Measurements from ENCODE around the gene RNASE1. TPM values are rescaled to one million over a fixed set of nuclear protein-coding genes. Genes with fewer than 3 reads are reported as not detected.
A peak's percentile ranks its signal among the peaks of the same experiment; 100 is the strongest.

Gene RNASE1
- total and polyA plus RNA-seq, 11 donors: 127 to 654 (median 242) TPM

DNA sequence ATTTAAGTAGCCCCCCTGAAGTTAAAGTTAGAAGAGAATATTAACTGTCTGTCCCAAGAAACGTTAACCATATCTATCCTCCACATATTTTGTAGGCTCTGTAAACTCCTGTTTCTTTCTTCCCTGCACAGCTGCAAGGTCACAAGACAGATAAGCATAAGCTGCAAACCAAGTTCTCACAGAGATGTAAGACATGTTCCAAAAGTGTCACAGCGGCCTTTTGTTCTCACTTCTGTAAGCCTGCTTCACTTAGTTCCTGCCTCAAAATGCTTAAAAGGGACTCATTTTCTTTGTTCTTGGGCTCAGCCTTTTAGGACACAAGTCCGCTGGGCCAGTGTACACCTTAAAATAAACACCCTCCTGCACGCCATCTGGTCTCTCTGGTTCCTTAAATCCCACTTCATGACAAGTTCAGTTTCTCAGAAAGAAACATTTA, 3.2 kb downstream of the RNASE1 start:
- peaks cover 0 to 4% (median 0%) of the 10 kb centered on the region in 9 donors for H3K36me3 ChIP-seq
- no peaks in the 10 kb centered on the region for H3K27me3 ChIP-seq
- intact Hi-C loops (cut with DNase I): no loop called here
- ATAC-seq (no peak), DNase-seq (no peak)
- WGBS, 4 donors: 3 to 5% (median 4%) methylated on average over 4 of the region's 4 CpGs
- TF ChIP-seq POLR2A (IDR thresholded peaks at IDR 0.05): no peak
- TF ChIP-seq, protein P1, sequence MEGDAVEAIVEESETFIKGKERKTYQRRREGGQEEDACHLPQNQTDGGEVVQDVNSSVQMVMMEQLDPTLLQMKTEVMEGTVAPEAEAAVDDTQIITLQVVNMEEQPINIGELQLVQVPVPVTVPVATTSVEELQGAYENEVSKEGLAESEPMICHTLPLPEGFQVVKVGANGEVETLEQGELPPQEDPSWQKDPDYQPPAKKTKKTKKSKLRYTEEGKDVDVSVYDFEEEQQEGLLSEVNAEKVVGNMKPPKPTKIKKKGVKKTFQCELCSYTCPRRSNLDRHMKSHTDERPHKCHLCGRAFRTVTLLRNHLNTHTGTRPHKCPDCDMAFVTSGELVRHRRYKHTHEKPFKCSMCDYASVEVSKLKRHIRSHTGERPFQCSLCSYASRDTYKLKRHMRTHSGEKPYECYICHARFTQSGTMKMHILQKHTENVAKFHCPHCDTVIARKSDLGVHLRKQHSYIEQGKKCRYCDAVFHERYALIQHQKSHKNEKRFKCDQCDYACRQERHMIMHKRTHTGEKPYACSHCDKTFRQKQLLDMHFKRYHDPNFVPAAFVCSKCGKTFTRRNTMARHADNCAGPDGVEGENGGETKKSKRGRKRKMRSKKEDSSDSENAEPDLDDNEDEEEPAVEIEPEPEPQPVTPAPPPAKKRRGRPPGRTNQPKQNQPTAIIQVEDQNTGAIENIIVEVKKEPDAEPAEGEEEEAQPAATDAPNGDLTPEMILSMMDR (IDR thresholded peaks at IDR 0.05): no peak
- H3K4me1 ChIP-seq: peaks cover 0 to 69% (median 23%) of the 10 kb centered on the region in 12 donors
- H3K4me3 ChIP-seq: peak overlapping the region in 11 of 12 donors; percentile 8 to 83 (median 61)
- peak overlapping the region; percentile 56 to 93 (median 84) for H3K27ac ChIP-seq
- H3K9me3 ChIP-seq: no peaks in the 10 kb centered on the region

- peaks cover 0 to 72% (median 23%) of the 10 kb centered on the region in 12 donors for H3K4me1 ChIP-seq
- no peaks in the 10 kb centered on the region for H3K9me3 ChIP-seq
- H3K4me3 ChIP-seq: peak overlapping the region in 10 of 12 donors; percentile 8 to 83 (median 61)
- peaks cover 0 to 4% (median 0%) of the 10 kb centered on the region in 9 donors for H3K36me3 ChIP-seq
- no peaks in the 10 kb centered on the region for H3K27me3 ChIP-seq
- TF ChIP-seq, protein P1 (IDR thresholded peaks at IDR 0.05): no peak
- intact Hi-C loops (cut with DNase I): no loop called here
- no peak for ATAC-seq
- H3K27ac ChIP-seq: peak overlapping the region; percentile 56 to 93 (median 84)
- 82 to 88% (median 83%) methylated on average over 6 of the region's 6 CpGs for WGBS, 4 donors
- no peak for DNase-seq
Measured at GRCh38 chr14:20798932-20799331, 3.7 kb downstream of the RNASE1 start.

DNA sequence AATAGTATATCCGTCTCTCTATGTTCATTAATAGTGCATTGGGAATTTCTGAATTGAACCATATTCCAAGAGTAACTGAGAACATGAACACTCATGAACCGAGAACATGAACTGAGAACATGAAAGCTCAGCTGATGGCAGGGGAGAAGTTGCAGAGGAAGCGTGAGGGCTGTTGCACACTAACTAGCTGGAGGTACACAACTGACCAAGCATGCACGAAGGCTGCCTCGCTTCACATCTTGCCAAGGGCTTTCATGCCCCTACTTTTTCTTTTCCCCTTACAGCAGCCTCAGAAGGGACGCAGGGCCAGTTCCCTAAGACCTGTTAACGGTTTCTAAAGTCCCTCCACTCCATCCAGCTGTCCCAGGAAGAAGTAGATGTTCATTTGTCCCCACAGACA, 4.3 kb downstream of the RNASE1 start:
- TF ChIP-seq POLR2A (IDR thresholded peaks at IDR 0.05): no peak
- TF ChIP-seq, protein P1 (IDR thresholded peaks at IDR 0.05): no peak

GRCh38 chr14:20797164-20797563, 5.5 kb downstream of the RNASE1 start:
- 81 to 94% (median 93%) methylated on average over 1 of the region's 1 CpG for WGBS, 4 donors
- intact Hi-C loops (cut with DNase I): no loop called here
- H3K4me3 ChIP-seq: no peak overlapping the region
- TF ChIP-seq POLR2A (IDR thresholded peaks at IDR 0.05): no peak
- TF ChIP-seq, protein P1 (IDR thresholded peaks at IDR 0.05): no peak
- ATAC-seq (no peak), DNase-seq (no peak)
- H3K4me1 ChIP-seq: peaks cover 0 to 63% (median 20%) of the 10 kb centered on the region in 12 donors
- no peaks in the 10 kb centered on the region for H3K9me3 ChIP-seq
- no peaks in the 10 kb centered on the region for H3K27me3 ChIP-seq
- peak overlapping the region in 3 of 12 donors; percentile 39 to 90 (median 85) for H3K27ac ChIP-seq
- H3K36me3 ChIP-seq: peaks cover 0 to 4% (median 0%) of the 10 kb centered on the region in 9 donors

More for the DNA sequence above, 4.3 kb downstream of the RNASE1 start:
- DNase-seq (peak in 1 of 5 donors; percentile 29), ATAC-seq (no peak)
- intact Hi-C loops (cut with DNase I): no loop called here
- Histone ChIP-seq H3K27me3 (no peaks in the 10 kb centered on the region), H3K4me1 (peaks cover 0 to 71% (median 22%) of the 10 kb centered on the region in 12 donors), H3K9me3 (no peaks in the 10 kb centered on the region), H3K4me3 (peak overlapping the region in 5 of 12 donors; percentile 61 to 83 (median 66)), H3K27ac (peak overlapping the region; percentile 56 to 93 (median 84)), H3K36me3 (peaks cover 0 to 4% (median 0%) of the 10 kb centered on the region in 9 donors)
- 70 to 81% (median 77%) methylated on average over 7 of the region's 7 CpGs for WGBS, 4 donors
